Adrenal gland (tissue), 12 donors: Measurements from ENCODE around the gene CDKN1A. TPM values are rescaled to one million over a fixed set of nuclear protein-coding genes. Genes with fewer than 3 reads are reported as not detected.

Source experiments
- DNase-seq, 7 donors: peaks; one replicate each; pipeline ENCODE4 v3.0.0-alpha.2; 2019 to 2020
- H3K27ac ChIP-seq, 5 donors: fragments of 200-600 bp; sonication (generic) in 4 of 5; 1 replicate in 3 of 5; 2 replicates in 2 of 5; pipeline versions ENCODE4 v1.5.1 to v1.8.0; 2016 to 2020; ENCODE audit warnings: mild to moderate bottlenecking in 1 of 5
- H3K27me3 ChIP-seq: fragments of 200-600 bp; 2 replicates; pipeline ENCODE4 v1.8.0; 2021
- H3K36me3 ChIP-seq, 2 donors: fragments of 200-600 bp; replicated peaks in 1 of 2; 1 replicate in 1 of 2; 2 replicates in 1 of 2; pipeline versions ENCODE4 v1.5.1 to v1.8.0; 2018 to 2022
- H3K4me1 ChIP-seq, 2 donors: fragments of 200-600 bp; replicated peaks in 1 of 2; 1 replicate in 1 of 2; 2 replicates in 1 of 2; pipeline versions ENCODE4 v1.5.1 to v1.8.0; 2018 to 2021
- H3K4me3 ChIP-seq, 4 donors: fragments of 200-600 bp; sonication (generic) in 3 of 4; one replicate each; pipeline ENCODE4 v1.5.1; 2016 to 2018
- H3K9me3 ChIP-seq, 3 donors: fragments of 200-600 bp; sonication (generic) in 1 of 3; replicated peaks in 1 of 3; 1 replicate in 2 of 3; 2 replicates in 1 of 3; pipeline versions ENCODE4 v1.5.1 to v1.8.0; 2016 to 2021
- CTCF ChIP-seq, 6 experiments: fragments of 450-650 bp in 4 of 6; fragments of 200-600 bp in 2 of 6; sonication (generic) in 1 of 6; IDR thresholded peaks; 1 replicate in 5 of 6; 2 replicates in 1 of 6; pipeline versions ENCODE4 v1.5.1 to v1.8.0; 2016 to 2021; ENCODE audit warnings: antibody characterized with exemption in 6 of 6, mild to moderate bottlenecking in 2 of 6, moderate library complexity in 1 of 6
- POLR2A ChIP-seq, 2 donors: fragments of 450-650 bp; IDR thresholded peaks; one replicate each; pipeline ENCODE4 v1.6.1; 2017; ENCODE audit warnings: antibody characterized with exemption in 2 of 2, mild to moderate bottlenecking in 2 of 2, moderate library complexity in 1 of 2
- WGBS, 4 donors: extraction: QIAGEN DNeasy Blood & Tissue Kit in 2 of 4; methylation state at CpG; one replicate each; pipeline versions ENCODE4 v1.1.5 to v1.1.7; 2013 to 2017; 5-methylcytosine and 5-hydroxymethylcytosine counted together
- intact Hi-C, 2 donors: fragments of 100-400 bp; cut with DNase I; formaldehyde crosslinking; loops; one replicate each; pipeline versions ENCODE4 v1.14.1 to v1.15.0; 2022 to 2023
- polyA plus RNA-seq, 3 donors: library from polyadenylated mRNA; stranded (reverse); fragments of 200-250 nt in 2 of 3; fragments of 350-450 nt in 1 of 3; fragmentation: Illumina TruSeq in 1 of 3; extraction: RNeasy Lipid Tissue Mini Kit (QIAGEN cat#74804) in 1 of 3; gene quantifications; one replicate each; pipeline ENCODE4 v1.2.3, GENCODE V29; 2013 to 2014
- total RNA-seq, 9 donors: library from RNA; depleted of rRNA in 4 of 9; stranded (reverse); fragments of >200 nt in 4 of 9; fragments of 120-200 nt in 1 of 9; fragmentation: NEBNext Ultra II Directional in 1 of 9; extraction: Animal tissue kit (Norgen Biotek cat#: 25700) in 1 of 9; gene quantifications; one replicate each; pipeline versions ENCODE4 v1.1.0 to v1.2.4, GENCODE V29; 2013 to 2023
- donor health status: healthy with polysubstance abuse.
- donor health status: Bipolar disorder and iron deficiency.
- donor health status: DM: yes; HTN: yes; CAD: no.
- donor health status: DM: no; HTN: no; CAD: no.
- donor health status: DM: no; HTN: no; CAD: no.
- donor health status: DM: yes; HTN: yes; CAD: no.

Gene CDKN1A
- total and polyA plus RNA-seq, 12 donors = 18.8 to 154 (median 67.3) TPM

GRCh38 chr6:36665180-36665579 is 13.3 kb upstream of the CDKN1A start:
- peaks cover 13 to 24% of the 10 kb centered on the region in 2 donors for H3K4me1 ChIP-seq
- no peaks in the 10 kb centered on the region for H3K9me3 ChIP-seq
- H3K27me3 ChIP-seq = no peaks in the 10 kb centered on the region
- H3K27ac ChIP-seq = no peak overlapping the region
- no peak overlapping the region for H3K4me3 ChIP-seq
- no peak for TF ChIP-seq CTCF (IDR thresholded peaks at IDR 0.05)
- no peak for TF ChIP-seq POLR2A (IDR thresholded peaks at IDR 0.05)
- DNase-seq = no peak
- intact Hi-C loops = no loop called here
- 95 to 97% (median 97%) methylated on average over 4 of the region's 4 CpGs for WGBS, 4 donors
- no peaks in the 10 kb centered on the region for H3K36me3 ChIP-seq

GRCh38 chr6:36666287-36666686 is 12.2 kb upstream of the CDKN1A start:
- DNase-seq = no peak
- Histone ChIP-seq H3K4me3 (no peak overlapping the region), H3K4me1 (peaks cover 13 to 14% of the 10 kb centered on the region in 2 donors), H3K27me3 (no peaks in the 10 kb centered on the region), H3K9me3 (no peaks in the 10 kb centered on the region), H3K27ac (peak overlapping the region in 2 of 5 donors; percentile 10 to 75), H3K36me3 (no peaks in the 10 kb centered on the region)
- TF ChIP-seq CTCF (IDR thresholded peaks at IDR 0.05) (no peak), POLR2A (IDR thresholded peaks at IDR 0.05) (no peak)
- intact Hi-C loops = no loop called here
- WGBS, 4 donors = 88 to 100% (median 96%) methylated on average over 2 of the region's 2 CpGs

- peak in 1 of 2 donors; percentile 39 for TF ChIP-seq POLR2A (IDR thresholded peaks at IDR 0.05)
- no peak for TF ChIP-seq CTCF (IDR thresholded peaks at IDR 0.05)
- WGBS, 4 donors = 14 to 29% (median 20%) methylated on average over 4 to 9 of the region's 9 CpGs
- Histone ChIP-seq H3K27me3 (no peaks in the 10 kb centered on the region), H3K4me3 (no peak overlapping the region), H3K4me1 (peaks cover 13 to 14% of the 10 kb centered on the region in 2 donors), H3K27ac (peak overlapping the region in 4 of 5 donors; percentile 10 to 80 (median 56)), H3K9me3 (no peaks in the 10 kb centered on the region), H3K36me3 (no peaks in the 10 kb centered on the region)
- intact Hi-C loops = no loop called here
- DNase-seq = peak; percentile 86 to 96 (median 96)
Observed at GRCh38 chr6:36666826-36667591, 11.5 kb upstream of the CDKN1A start.

GRCh38 chr6:36668591-36668990 is 9.9 kb upstream of the CDKN1A start:
- DNase-seq = no peak
- H3K4me3 ChIP-seq = no peak overlapping the region
- intact Hi-C loops = no loop called here
- no peak overlapping the region for H3K27ac ChIP-seq
- TF ChIP-seq POLR2A (IDR thresholded peaks at IDR 0.05) (no peak), CTCF (IDR thresholded peaks at IDR 0.05) (no peak)
- no peaks in the 10 kb centered on the region for H3K27me3 ChIP-seq
- H3K36me3 ChIP-seq = no peaks in the 10 kb centered on the region
- WGBS, 4 donors = 90 to 94% (median 93%) methylated on average over 7 of the region's 7 CpGs
- H3K4me1 ChIP-seq = peaks cover 13 to 14% of the 10 kb centered on the region in 2 donors
- H3K9me3 ChIP-seq = no peaks in the 10 kb centered on the region
